ENCODE results near the gene SLC47A1. TPM values are rescaled to one million over a fixed set of nuclear protein-coding genes. Genes with fewer than 3 reads are reported as not detected.

Gene SLC47A1
- total and polyA plus RNA-seq, 2 of the 8 experiments (the other 6 are each of a cell fraction or from before 2014, with no cell fraction given): 1.5 to 3.6 TPM

- H3K9ac ChIP-seq (replicated peaks in 1 of 4; ENCODE audit: extremely low read depth in 1 of 4, low read depth in 3 of 4, low read length in 3 of 4): no peak overlapping the region
- H4K91ac ChIP-seq (replicated peaks; ENCODE audit: insufficient read length, low read length): no peak overlapping the region
- H3K4me1 ChIP-seq (replicated peaks in 1 of 4; ENCODE audit: control insufficient read depth in 3 of 4, insufficient read depth in 4 of 4, low read length in 3 of 4): peaks cover 0 to 11% (median 4%) of the 10 kb centered on the region in 4 experiments; a peak in 5 of 7 replicates
- H3K9me3 ChIP-seq (ENCODE audit: insufficient read depth in 2 of 2, low read depth in 1 of 2, low read length in 1 of 2): no peaks in the 10 kb centered on the region
- H2AFZ ChIP-seq (ENCODE audit: low read length): no peak overlapping the region
- no peak overlapping the region for H3K23ac ChIP-seq (ENCODE audit: insufficient read length)
- H2BK12ac ChIP-seq (ENCODE audit: low read depth, low read length): no peak overlapping the region
- no peaks in the 10 kb centered on the region for H3K79me1 ChIP-seq (ENCODE audit: low read depth, low read length)
- no peak overlapping the region for H2BK5ac ChIP-seq (ENCODE audit: low read depth, low read length)
- DNase-seq (ENCODE audit: low read depth in 1 of 2, low spot score in 2 of 2): no peak
- no peak overlapping the region for H4K5ac ChIP-seq (ENCODE audit: insufficient read length, low read depth, low read length)
- no peak overlapping the region for H2BK20ac ChIP-seq (ENCODE audit: low read length)
- WGBS, 2 experiments (ENCODE audit: extremely low coverage in 1 of 2, insufficient coverage in 1 of 2, insufficient read length in 1 of 2, insufficient replicate concordance in 2 of 2, low coverage in 1 of 2, low lambda C conversion rate in 2 of 2, missing lambda C conversion rate in 1 of 2): 95% methylated on average over 6 of the region's 6 CpGs; no CpG with 5 or more reads in 1 of the 2 experiments
- H3K18ac ChIP-seq (ENCODE audit: extremely low read depth, low read length): no peak overlapping the region
- CTCF ChIA-PET (ENCODE audit: partially characterized antibody): interaction anchor here (0.9 to 2.0 kb wide), 5 partner anchors 13 to 221 kb away, joined by 3 to 6 read pairs (median 4); no protein-coding TSS in a partner anchor
- no peaks in the 10 kb centered on the region for H3K79me2 ChIP-seq (ENCODE audit: control insufficient read depth in 1 of 2, insufficient read depth in 2 of 2, low read length in 2 of 2)
- no peak for FAIRE-seq
- POLR2A ChIA-PET (ENCODE audit: partially characterized antibody): no interaction called here
- no peak overlapping the region for H2BK15ac ChIP-seq (ENCODE audit: low read length)
- H3K4me3 ChIP-seq (ENCODE audit: extremely low read depth in 1 of 4, insufficient read depth in 2 of 4, low read depth in 3 of 4, low read length in 4 of 4): no peak overlapping the region
- no peaks in the 10 kb centered on the region for H3K27me3 ChIP-seq (replicated peaks in 1 of 4; ENCODE audit: control insufficient read depth in 3 of 4, extremely low read depth in 1 of 4, insufficient read depth in 3 of 4, low read length in 3 of 4)
- no peak overlapping the region for H3K56ac ChIP-seq (replicated peaks; ENCODE audit: insufficient read length, low read depth, low read length)
- H2AK5ac ChIP-seq (ENCODE audit: low read depth, low read length): no peak overlapping the region
- H3K23me2 ChIP-seq (ENCODE audit: low read depth, low read length): no peaks in the 10 kb centered on the region
- H4K20me1 ChIP-seq (replicated peaks in 1 of 2; ENCODE audit: control insufficient read depth in 1 of 2, insufficient read depth in 2 of 2, low read length in 2 of 2): no peaks in the 10 kb centered on the region
- H3K27ac ChIP-seq (ENCODE audit: low read depth, low read length): no peak overlapping the region
- no peak overlapping the region for H3K14ac ChIP-seq (ENCODE audit: insufficient read length)
- H4K8ac ChIP-seq (ENCODE audit: extremely low read depth, insufficient read depth, low read length): no peak overlapping the region
- no peak overlapping the region for H3K4me2 ChIP-seq (ENCODE audit: insufficient read depth in 1 of 2, low read depth in 2 of 2, low read length in 2 of 2)
- no peak overlapping the region for H2BK120ac ChIP-seq (replicated peaks; ENCODE audit: low read depth, low read length)
- H3K36me3 ChIP-seq (ENCODE audit: control insufficient read depth in 2 of 4, insufficient read depth in 4 of 4, low read length in 3 of 4): no peaks in the 10 kb centered on the region
- TF ChIP-seq HDAC6 (IDR thresholded peaks at IDR 0.05; ENCODE audit: low read depth, low read length): no peak
- no peak for TF ChIP-seq RXRA (IDR thresholded peaks at IDR 0.05; ENCODE audit: insufficient read depth, low read depth, low read length)
- TF ChIP-seq USF2 (IDR thresholded peaks at IDR 0.05; ENCODE audit: low read length): no peak
- no peak for TF ChIP-seq TAF7 (optimal IDR thresholded peaks at IDR 0.05; ENCODE audit: borderline replicate concordance, low read depth, low read length)
- TF ChIP-seq CTCF (IDR thresholded peaks at IDR 0.05; ENCODE audit: control extremely low read depth in 1 of 3, insufficient read depth in 1 of 3, low read depth in 1 of 3, low read length in 3 of 3): no peak
- TF ChIP-seq RFX5 (IDR thresholded peaks at IDR 0.05; ENCODE audit: borderline replicate concordance, low read depth, low read length): no peak
- no peak for TF ChIP-seq CBX5 (IDR thresholded peaks at IDR 0.05; ENCODE audit: low read depth, low read length)
- TF ChIP-seq GABPA (IDR thresholded peaks at IDR 0.05; ENCODE audit: borderline replicate concordance, insufficient read depth, low read length): no peak
- TF ChIP-seq CREB1 (IDR thresholded peaks at IDR 0.05): no peak
- no peak overlapping the region for H3K4ac ChIP-seq (replicated peaks; ENCODE audit: insufficient read length, low read depth, low read length)
These were observed 7.8 kb downstream of the SLC47A1 start for GRCh38 chr17:19541445-19541844.

Data from H1 (cell line).